ENCODE results near the gene RAP2A.

- TF ChIP-seq CTCF (conservative IDR thresholded peaks at IDR 0.05 in 1 of 2, IDR thresholded peaks at IDR 0.05 in 1 of 2; ENCODE audit: low read depth in 1 of 2, low read length in 2 of 2) (no peak), EZH2 (IDR thresholded peaks at IDR 0.05; ENCODE audit: low read length, missing control alignments) (no peak)
Observed at GRCh38 chr13:97392020-97392419, 41.9 kb upstream of the RAP2A start.
